K562 (cell line): ENCODE results near the gene PSMB7. TPM values are rescaled to one million over a fixed set of nuclear protein-coding genes. Genes with fewer than 3 reads are reported as not detected.
A peak's percentile ranks its signal among the peaks of the same experiment; 100 is the strongest.

Experiments used
- ATAC-seq: fragments of 200-7000 bp; cut with Tn5 transposase; 3 replicates; pipeline ENCODE4 v1.9.1; 2020; ENCODE audit warnings: moderate library complexity
- BruUV-seq: library from RNA; stranded (reverse); fragments of 400-500 nt; replicated peaks from 2 replicates; lab custom pipeline; 2021; lab: Mats Ljungman, UMichigan
- CTCF ChIA-PET: fragments of 300-600 bp; formaldehyde crosslinking; extraction: SDS; loops from one replicate; lab custom pipeline; 2021; ENCODE audit warnings: low intra/inter-chr PET ratio; lab: Yijun Ruan, JAX
- POLR2A ChIA-PET: fragments of 300-600, 350-650 bp; sonication (Branson Sonifier 250); formaldehyde crosslinking; extraction: SDS; loops from one replicate; lab custom pipeline; 2021; ENCODE audit warnings: antibody characterized with exemption, inconsistent platforms; lab: Yijun Ruan, JAX
- DNase-seq, 4 experiments: peaks; one replicate each; pipeline versions ENCODE4 v3.0.0 to v3.0.0-alpha.2; 2011 to 2018; ENCODE audit warnings: low spot score in 3 of 4, mixed read lengths in 3 of 4; ENCODE audit errors: extremely low read depth in 1 of 4
- FAIRE-seq: peaks from 2 replicates; lab custom pipeline; 2011; peaks lifted over from hg19 to GRCh38; lab: Jason Lieb, UNC
- H2AFZ ChIP-seq: 2 replicates; pipeline ENCODE4 v1.6.0; 2011; ENCODE audit warnings: low read depth, low read length, control low read depth, inconsistent platforms
- H3K27ac ChIP-seq: fragments of 200-600 bp; 3 replicates; pipeline ENCODE4 v1.8.0; 2011; ENCODE audit warnings: low read depth, mild to moderate bottlenecking, control low read depth, inconsistent platforms, low read length, moderate library complexity, mixed read lengths; ENCODE audit errors: extremely low read depth
- H3K27me3 ChIP-seq, 2 experiments: fragments of 300-600 bp in 1 of 2; 2 replicates in 1 of 2; 3 replicates in 1 of 2; pipeline versions ENCODE4 v1.6.0 to v1.8.0; 2011; ENCODE audit warnings: inconsistent platforms in 2 of 2, low read length in 2 of 2, mild to moderate bottlenecking in 1 of 2, mixed read lengths in 1 of 2, moderate library complexity in 1 of 2; ENCODE audit not compliant: control insufficient read depth in 2 of 2, insufficient read depth in 2 of 2
- H3K36me3 ChIP-seq: fragments of 300-600 bp; 3 replicates; pipeline ENCODE4 v1.8.0; 2011; ENCODE audit warnings: mild to moderate bottlenecking, low read length, inconsistent platforms; ENCODE audit not compliant: control insufficient read depth, insufficient read depth
- H3K4me1 ChIP-seq, 2 experiments: fragments of 200-600 bp in 1 of 2; replicated peaks in 1 of 2; 2 replicates in 1 of 2; 3 replicates in 1 of 2; pipeline versions ENCODE4 v1.5.1 to v1.8.0; 2011; ENCODE audit warnings: inconsistent platforms in 2 of 2, low read length in 2 of 2, mild to moderate bottlenecking in 1 of 2, mixed read lengths in 1 of 2, moderate library complexity in 1 of 2; ENCODE audit not compliant: control insufficient read depth in 2 of 2, insufficient read depth in 2 of 2
- H3K4me2 ChIP-seq: 2 replicates; pipeline ENCODE4 v1.6.1; 2011; ENCODE audit warnings: low read length, control low read depth, inconsistent platforms, mixed read lengths; ENCODE audit not compliant: insufficient read depth
- H3K4me3 ChIP-seq: fragments of 200-600 bp; sonication (generic), shearing (Covaris generic); 2 replicates; pipeline ENCODE4 v1.5.1; 2016; ENCODE audit warnings: control low read depth, inconsistent platforms
- H3K79me2 ChIP-seq: fragments of 200-600 bp; 3 replicates; pipeline ENCODE4 v1.8.0; 2011; ENCODE audit warnings: low read length, inconsistent platforms; ENCODE audit not compliant: control insufficient read depth, insufficient read depth
- H3K9ac ChIP-seq, 2 experiments: 2 replicates each; pipeline versions ENCODE4 v1.6.0 to v1.6.1; 2011; ENCODE audit warnings: low read depth in 2 of 2, low read length in 2 of 2, control low read depth in 1 of 2, inconsistent platforms in 1 of 2, mild to moderate bottlenecking in 1 of 2, mixed read lengths in 1 of 2; ENCODE audit not compliant: insufficient read depth in 1 of 2
- H3K9me1 ChIP-seq: one replicate; pipeline ENCODE4 v1.6.0; 2011; ENCODE audit warnings: inconsistent platforms, mild to moderate bottlenecking, low read length, moderate library complexity; ENCODE audit not compliant: control insufficient read depth, insufficient read depth
- H3K9me3 ChIP-seq: replicated peaks from 2 replicates; pipeline ENCODE4 v1.5.1; 2011; ENCODE audit warnings: low read depth, low read length, inconsistent platforms; ENCODE audit not compliant: control insufficient read depth, insufficient read depth
- H4K20me1 ChIP-seq: replicated peaks from 2 replicates; pipeline ENCODE4 v1.6.1; 2011; ENCODE audit warnings: low read length, inconsistent platforms, mixed read lengths; ENCODE audit not compliant: control insufficient read depth, insufficient read depth
- CREB3 ChIP-seq: fragments of 450-650 bp; conservative IDR thresholded peaks from 2 replicates; pipeline ENCODE4 v1.6.1; 2016; ENCODE audit warnings: missing genetic modification characterization, low read depth, mild to moderate bottlenecking, missing compliant biosample characterization, moderate library complexity
- CREM ChIP-seq: IDR thresholded peaks from 2 replicates; pipeline ENCODE4 v1.6.1; 2014; ENCODE audit warnings: antibody characterized with exemption, low read depth
- DACH1 ChIP-seq: fragments of 450-650 bp; IDR thresholded peaks from 2 replicates; pipeline ENCODE4 v1.6.1; 2018; ENCODE audit not compliant: partially characterized antibody
- LARP7 ChIP-seq: fragments of 450-650 bp; IDR thresholded peaks from 2 replicates; pipeline ENCODE4 v1.6.1; 2016
- MTF1 ChIP-seq: fragments of 250-450 bp; sonication (Bioruptor Pico); IDR thresholded peaks from 2 replicates; pipeline ENCODE4 v1.9.0; 2021; ENCODE audit warnings: moderate library complexity, mild to moderate bottlenecking, inconsistent platforms, borderline replicate concordance
- RBBP5 ChIP-seq: fragments of 200-600 bp; sonication (generic); IDR thresholded peaks from 2 replicates; pipeline ENCODE4 v1.6.1; 2012; ENCODE audit warnings: borderline replicate concordance, mild to moderate bottlenecking, low read length, control low read depth, inconsistent platforms; ENCODE audit not compliant: insufficient read depth, poor library complexity, severe bottlenecking
- ZNF212 ChIP-seq: fragments of 450-650 bp; formaldehyde crosslinking; IDR thresholded peaks from 2 replicates; pipeline ENCODE4 v1.4.0; 2020; ENCODE audit warnings: mild to moderate bottlenecking
- ZNF277 ChIP-seq: fragments of 250-450 bp; sonication (Bioruptor Pico); IDR thresholded peaks from 2 replicates; pipeline ENCODE4 v1.8.0; 2022; ENCODE audit warnings: inconsistent platforms, mild to moderate bottlenecking, moderate library complexity, borderline replicate concordance
- ZNF79 ChIP-seq: fragments of 250-450 bp; sonication (Bioruptor Pico); IDR thresholded peaks from 2 replicates; pipeline ENCODE4 v1.4.0; 2020; ENCODE audit warnings: low read depth, mild to moderate bottlenecking, moderate library complexity
- WGBS: fragments of 100-300 bp; shearing (Covaris generic); methylation state at CpG from one replicate; pipeline ENCODE4 v1.1.6; 2016; ENCODE audit warnings: low coverage, mixed read lengths; ENCODE audit not compliant: insufficient coverage; ENCODE audit errors: missing lambda C conversion rate; 5-methylcytosine and 5-hydroxymethylcytosine counted together
- in situ Hi-C: fragments of 300-500 bp; cut with MboI; formaldehyde crosslinking; loops from 4 replicates; pipeline ENCODE4 v1.15.0; 2018; ENCODE audit warnings: inconsistent platforms, mixed read lengths
- intact Hi-C: fragments of 100-400 bp; cut with micrococcal nuclease; formaldehyde crosslinking; loops from 2 replicates; pipeline ENCODE4 v1.14.2; 2022
- polyA plus RNA-seq, 8 experiments: library from polyadenylated mRNA; depleted of rRNA in 4 of 8; stranded (reverse) in 5 of 8; unstranded in 3 of 8; fragments of >200 nt; fragmentation: Nextera tagmentation in 2 of 8; fragmentation: Illumina TruSeq in 1 of 8; extraction: Ambion mirVana in 2 of 8; extraction: Trizol in 1 of 8; gene quantifications; 2 replicates each; pipeline versions ENCODE4 v1.2.1 to v1.2.3, GENCODE V29; 2011 to 2014; ENCODE audit warnings: inconsistent platforms in 1 of 8, missing spikeins in 1 of 8
- total RNA-seq, 7 experiments: library from RNA; depleted of rRNA in 6 of 7; stranded (reverse); fragments of >200 nt in 6 of 7; fragmentation: Illumina TruSeq in 2 of 7; extraction: Trizol in 2 of 7; gene quantifications; 2 replicates each; pipeline versions ENCODE4 v1.2.1 to v1.2.3, GENCODE V29; 2011 to 2021; ENCODE audit warnings: low replicate concordance in 1 of 7

The PSMB7 gene
- total and polyA plus RNA-seq, 9 of the 15 experiments (the other 6 are each of a cell fraction or from before 2014, with no cell fraction given): 321 to 978 (median 407) TPM

GRCh38 chr9:124355039-124355940, 60.0 kb downstream of the PSMB7 start:
- WGBS: 96% methylated on average over 19 of the region's 21 CpGs
- TF ChIP-seq RBBP5 (no peak), ZNF277 (CRISPR knock-in tag) (no peak), CREB3 (tag) (no peak), ZNF79 (CRISPR knock-in tag) (no peak), LARP7 (no peak), CREM (no peak), DACH1 (no peak), ZNF212 (CRISPR knock-in tag) (no peak), MTF1 (CRISPR knock-in tag) (no peak)
- intact Hi-C loops (no loop called here), in situ Hi-C loops (no loop called here)
- ATAC-seq (no peak), FAIRE-seq (no peak), DNase-seq (no peak)
- Histone ChIP-seq H3K4me2 (no peak overlapping the region), H4K20me1 (peaks cover 24% of the 10 kb centered on the region), H3K4me1 (peaks cover 0 to 7% of the 10 kb centered on the region in 2 experiments; a peak in 2 of 5 replicates), H2AFZ (no peak overlapping the region), H3K79me2 (peaks cover 33% of the 10 kb centered on the region), H3K9me1 (no peaks in the 10 kb centered on the region), H3K9ac (peak overlapping the region in 1 of 2 experiments; percentile 57; a peak in 2 of 4 replicates), H3K27me3 (no peaks in the 10 kb centered on the region), H3K4me3 (no peak overlapping the region), H3K36me3 (peaks cover 82% of the 10 kb centered on the region), H3K9me3 (no peaks in the 10 kb centered on the region), H3K27ac (no peak overlapping the region)
- POLR2A ChIA-PET: interaction anchor here (1.5 kb wide), 1 partner anchor 23 kb away, joined by 3 read pairs; no protein-coding TSS in a partner anchor
- CTCF ChIA-PET: no interaction called here
- BruUV-seq: no TSS peak
